ENCODE measurements around the gene SPATA31C1. TPM values are rescaled to one million over a fixed set of nuclear protein-coding genes. Genes with fewer than 3 reads are reported as not detected.

Gene SPATA31C1
- total and polyA plus RNA-seq, 2 of the 13 experiments (the other 11 are each of a cell fraction or from before 2014, with no cell fraction given) = not detected

- no peak for TF ChIP-seq ZNF367 (CRISPR knock-in tag; IDR thresholded peaks at IDR 0.05; ENCODE audit: borderline replicate concordance)
- TF ChIP-seq ZNF556 (CRISPR knock-in tag; IDR thresholded peaks at IDR 0.05; ENCODE audit: borderline replicate concordance) = no peak
- no peak for TF ChIP-seq MYNN (CRISPR knock-in tag; IDR thresholded peaks at IDR 0.05; ENCODE audit: low read depth)
- no peak for TF ChIP-seq ELF1 (CRISPR knock-in tag; IDR thresholded peaks at IDR 0.05)
Measured at GRCh38 chr9:87958591-87958990, 40.8 kb downstream of the SPATA31C1 start (continued).

GRCh38 chr9:87959916-87960581 is 42.3 kb downstream of the SPATA31C1 start:
- FAIRE-seq = no peak
- ChIA-PET CTCF (ENCODE audit: low intra/inter-chr PET ratio, low total read pairs) (no interaction called here), POLR2A (no interaction called here)
- H3K4me3 ChIP-seq (replicated peaks in 1 of 3; ENCODE audit: insufficient read depth in 1 of 3, low read depth in 2 of 3, low read length in 3 of 3) = no peak overlapping the region
- intact Hi-C loops (cut with micrococcal nuclease; ENCODE audit: unreplicated experiment) (no loop called here), in situ Hi-C loops (cut with HindIII; ENCODE audit: extremely low pct_ligation_motif_present, low pct_unique_long_range_greater_than_20kb) (loop anchor here (10.0 kb wide), 1 partner anchor 615 kb away; no protein-coding TSS in a partner anchor)
- no peak for DNase-seq (ENCODE audit: low spot score)
- no peak overlapping the region for H3K27ac ChIP-seq (ENCODE audit: extremely low read length, insufficient read depth, low read length)
- no peaks in the 10 kb centered on the region for H3K4me1 ChIP-seq (ENCODE audit: insufficient read depth, low read length)
- no peaks in the 10 kb centered on the region for H3K9me3 ChIP-seq (ENCODE audit: low read length)
- TF ChIP-seq ESRRA (CRISPR knock-in tag; IDR thresholded peaks at IDR 0.05; ENCODE audit: low read depth) (no peak), SSRP1 (CRISPR knock-in tag; IDR thresholded peaks at IDR 0.05) (no peak), HNF4G (IDR thresholded peaks at IDR 0.05; ENCODE audit: borderline replicate concordance, low read depth, low read length) (no peak), HNF4G (CRISPR knock-in tag; IDR thresholded peaks at IDR 0.05; ENCODE audit: borderline replicate concordance, low read depth) (no peak), NFYB (CRISPR knock-in tag; IDR thresholded peaks at IDR 0.05) (no peak), NRL (CRISPR knock-in tag; IDR thresholded peaks at IDR 0.05; ENCODE audit: borderline replicate concordance) (no peak), SMAD3 (CRISPR knock-in tag; IDR thresholded peaks at IDR 0.05) (no peak), TIGD3 (CRISPR knock-in tag; IDR thresholded peaks at IDR 0.05; ENCODE audit: borderline replicate concordance) (no peak), ZNF691 (CRISPR knock-in tag; IDR thresholded peaks at IDR 0.05; ENCODE audit: borderline replicate concordance, low read depth) (no peak), FOXO1 (CRISPR knock-in tag; IDR thresholded peaks at IDR 0.05) (no peak), ZKSCAN1 (IDR thresholded peaks at IDR 0.05; ENCODE audit: low read length) (no peak)
- no peaks in the 10 kb centered on the region for H3K79me2 ChIP-seq (ENCODE audit: insufficient read depth, low read length)
- no peak overlapping the region for H3K4me2 ChIP-seq (ENCODE audit: low read depth, low read length)
- WGBS (ENCODE audit: low lambda C conversion rate) = 2% methylated on average over 4 of the region's 4 CpGs
- no peak overlapping the region for H3K9ac ChIP-seq (ENCODE audit: insufficient read depth, low read depth, low read length)
- H2AFZ ChIP-seq (ENCODE audit: low read length) = no peak overlapping the region
- no peaks in the 10 kb centered on the region for H4K20me1 ChIP-seq (ENCODE audit: insufficient read depth, low read length)
- BruUV-seq (replicated peaks) = no TSS peak
- H3K36me3 ChIP-seq (replicated peaks in 1 of 2; ENCODE audit: control insufficient read depth in 1 of 2, insufficient read depth in 2 of 2, low read length in 2 of 2) = no peaks in the 10 kb centered on the region
- no peaks in the 10 kb centered on the region for H3K27me3 ChIP-seq (ENCODE audit: control insufficient read depth in 1 of 2, insufficient read depth in 2 of 2, low read length in 2 of 2)
- ATAC-seq = no peak
